Inflammatory macrophage (primary cell): ENCODE results near the gene FSD1L.
A peak's percentile ranks its signal among the peaks of the same experiment; 100 is the strongest.
"Not testable (repeated sequence)": the region's sequence is repeated elsewhere in the genome, so short reads cannot be mapped to it uniquely, and the experiment has no call there.

Experiments used
- DNase-seq, 2 donors: peaks; one replicate each; pipeline ENCODE4 v3.0.0-alpha.2; 2020 to 2022

The FSD1L gene

GRCh38 chr9:105496826-105497225 lies 49.0 kb downstream of the FSD1L start:
- peak in 1 of 2 donors; percentile 36 for DNase-seq

DNA sequence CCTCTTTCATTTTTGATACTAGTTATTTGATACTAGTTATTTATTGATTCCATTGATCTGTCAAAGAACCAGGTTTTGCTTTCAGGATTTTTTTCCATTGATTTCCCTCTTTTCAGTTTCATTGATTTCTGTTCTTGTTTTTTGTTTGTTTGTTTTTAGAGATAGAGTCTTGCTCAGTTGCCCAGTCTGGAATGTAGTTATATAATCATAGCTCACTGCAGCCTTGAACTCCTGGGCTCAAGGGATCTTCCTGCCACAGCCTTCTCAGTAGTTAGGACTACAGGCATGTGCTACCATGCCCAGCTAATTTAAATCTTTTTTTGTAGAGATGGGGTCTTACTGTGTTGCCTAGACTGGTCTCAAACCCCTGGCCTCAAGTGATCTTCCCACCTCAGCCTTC lies 49.9 kb downstream of the FSD1L start:
- DNase-seq = no peak

DNA sequence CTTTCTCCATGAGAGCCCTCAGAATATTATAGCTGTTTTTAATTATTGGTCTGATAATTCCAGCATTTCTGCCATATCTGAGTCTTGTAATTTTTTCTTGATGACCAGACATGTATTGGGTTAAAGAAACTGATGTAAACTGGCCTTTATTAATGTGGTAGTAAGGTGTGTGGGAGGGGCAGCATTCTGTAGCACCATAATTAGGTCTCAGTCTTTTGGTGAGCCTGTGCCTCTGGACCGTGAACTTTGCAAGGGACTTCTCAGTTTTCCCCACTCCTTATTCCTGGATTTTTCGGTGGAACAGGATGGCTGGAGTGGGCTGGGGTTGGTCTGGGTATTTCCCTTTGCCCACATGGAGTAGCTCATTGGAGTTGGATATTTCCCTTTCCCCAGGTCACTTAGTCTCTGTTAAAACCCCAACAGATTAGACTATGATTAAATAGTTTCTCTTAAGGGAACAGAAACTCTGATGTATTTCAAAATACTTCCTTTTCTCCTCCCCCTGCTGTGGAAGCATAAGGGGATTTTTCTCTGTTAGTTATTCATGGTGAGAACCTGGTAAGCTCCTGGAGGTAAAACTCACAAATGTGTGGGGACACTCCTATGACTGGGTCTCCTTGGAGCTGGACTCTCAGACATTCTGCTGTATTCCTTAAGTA lies 52.4 kb downstream of the FSD1L start:
- peak; percentile 54 to 73 for DNase-seq

GRCh38 chr9:105501414-105501813 lies 53.6 kb downstream of the FSD1L start:
- DNase-seq = no peak

GRCh38 chr9:105502276-105502675 lies 54.4 kb downstream of the FSD1L start:
- DNase-seq = no peak

DNA sequence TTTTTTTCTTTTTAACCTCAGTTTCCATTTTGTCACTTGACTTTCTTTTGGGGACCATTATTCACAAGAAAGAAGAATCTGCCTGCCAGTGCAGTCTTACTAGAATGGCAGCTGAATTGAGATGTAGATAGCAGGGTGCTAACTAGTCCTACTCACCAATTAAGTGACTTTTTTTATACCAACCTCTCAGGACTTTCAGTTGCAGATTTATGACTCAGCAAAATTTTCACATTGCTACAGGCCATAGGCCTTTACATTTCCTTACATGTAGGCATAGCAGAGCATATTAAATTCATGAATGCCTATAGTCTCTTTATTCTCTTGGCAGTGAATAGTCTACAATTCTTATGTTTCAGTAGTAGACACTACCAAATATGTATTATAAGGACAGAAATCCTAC lies 56.0 kb downstream of the FSD1L start:
- DNase-seq = no peak

- DNase-seq = peak; percentile 27 to 74
These were observed 59.4 kb downstream of the FSD1L start for GRCh38 chr9:105507096-105507790.

DNA sequence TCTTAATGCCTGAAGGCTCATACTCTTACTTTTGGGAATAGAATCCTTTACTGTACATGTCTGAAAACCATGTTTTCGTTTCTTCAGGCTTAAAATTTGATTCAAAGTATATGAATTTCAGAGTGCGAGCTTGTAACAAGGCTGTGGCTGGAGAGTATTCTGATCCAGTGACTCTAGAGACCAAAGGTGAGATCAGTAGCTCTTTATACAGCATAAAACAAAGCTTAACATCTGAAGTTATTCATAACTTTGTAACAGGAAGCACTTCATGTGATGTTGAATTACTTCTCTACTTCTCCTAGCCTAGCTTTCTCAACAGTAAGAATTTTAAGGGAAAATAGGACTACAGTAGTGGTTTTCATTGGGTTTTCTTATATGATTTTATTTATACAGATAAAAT lies 60.7 kb downstream of the FSD1L start:
- peak in 1 of 2 donors; percentile 28 for DNase-seq

- DNase-seq = peak; percentile 33 to 36
These were observed 62.2 kb downstream of the FSD1L start for GRCh38 chr9:105510024-105510423.

DNA sequence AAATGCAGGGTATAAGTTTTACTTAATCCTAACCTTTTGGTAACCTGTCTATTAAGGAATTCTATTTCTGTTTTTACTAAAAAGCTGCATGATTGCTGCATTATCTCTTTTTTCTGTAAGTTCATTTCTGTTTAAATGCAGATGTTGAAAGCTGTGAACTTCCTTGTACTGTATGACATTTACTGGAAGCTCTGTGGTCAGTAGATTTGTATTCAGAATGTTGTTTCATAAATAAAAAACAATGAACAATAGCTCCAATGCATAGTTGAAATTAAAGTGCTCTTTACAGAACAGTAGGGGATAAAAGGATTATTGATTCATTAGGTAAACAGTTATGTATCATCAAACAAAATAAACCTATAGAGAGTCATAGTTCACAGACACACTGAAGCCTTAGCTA lies 63.6 kb downstream of the FSD1L start:
- peak; percentile 8 to 57 for DNase-seq

DNA sequence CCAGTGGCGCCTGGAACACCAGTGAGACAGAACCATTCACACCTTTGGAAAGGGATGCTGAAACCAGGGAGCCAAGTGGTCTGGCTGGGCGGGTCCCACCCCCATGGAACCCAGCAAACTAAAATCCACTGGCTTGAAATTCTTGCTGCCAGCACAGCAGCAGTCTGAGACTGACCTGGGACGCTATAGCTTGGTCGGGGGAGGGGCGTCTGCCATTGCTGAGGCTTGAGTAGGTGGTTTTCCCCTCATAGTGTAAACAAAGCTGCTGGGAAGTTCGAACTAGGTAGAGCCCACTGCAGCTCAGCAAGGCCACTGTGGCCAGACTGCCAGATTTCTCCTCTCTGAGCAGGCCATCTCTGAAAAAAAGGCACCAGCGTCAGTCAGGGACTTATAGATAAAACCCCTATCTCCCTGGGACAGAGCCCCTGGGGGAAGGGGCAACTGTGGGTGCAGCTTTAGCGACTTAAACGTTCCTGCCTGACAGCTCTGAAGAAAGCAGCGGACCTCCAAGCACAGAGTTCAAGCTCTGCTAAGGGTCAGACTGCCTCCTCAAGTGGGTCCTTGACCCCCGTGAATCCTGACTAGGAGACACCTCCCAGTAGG lies 68.1 kb downstream of the FSD1L start:
- DNase-seq = no peak

DNA sequence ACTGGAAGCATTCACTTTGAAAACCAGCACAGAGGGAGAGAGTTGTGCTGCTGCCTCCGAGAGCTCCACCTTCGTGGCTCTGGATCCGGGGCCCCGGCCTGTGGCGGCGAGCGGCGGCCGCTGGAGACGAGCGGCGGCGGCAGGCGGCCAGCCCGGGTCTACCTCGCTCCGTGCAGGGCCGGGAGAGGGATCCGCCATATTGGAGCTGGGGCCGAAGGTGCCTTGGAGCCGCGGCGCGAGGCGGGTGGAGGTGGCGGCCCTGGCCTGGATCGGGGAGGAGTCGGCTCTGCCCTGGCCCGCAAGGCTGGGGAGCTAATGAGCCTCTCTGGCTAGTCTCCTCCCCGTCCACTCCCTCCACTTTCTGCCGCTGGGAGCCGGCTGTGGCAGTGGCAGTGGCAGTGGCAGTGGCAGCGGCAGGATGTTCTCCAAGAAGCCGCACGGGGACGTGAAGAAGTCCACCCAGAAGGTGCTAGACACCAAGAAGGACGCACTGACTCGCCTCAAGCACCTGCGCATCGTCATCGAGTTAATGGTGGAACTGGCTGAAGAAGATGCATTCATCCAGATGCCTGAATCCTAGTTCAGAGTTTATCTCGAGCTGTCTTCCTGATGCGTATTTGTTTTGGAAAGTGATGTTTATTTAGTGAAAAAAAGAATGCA lies 72.0 kb downstream of the FSD1L start:
- DNase-seq = peak in 1 of 2 donors; percentile 8

DNA sequence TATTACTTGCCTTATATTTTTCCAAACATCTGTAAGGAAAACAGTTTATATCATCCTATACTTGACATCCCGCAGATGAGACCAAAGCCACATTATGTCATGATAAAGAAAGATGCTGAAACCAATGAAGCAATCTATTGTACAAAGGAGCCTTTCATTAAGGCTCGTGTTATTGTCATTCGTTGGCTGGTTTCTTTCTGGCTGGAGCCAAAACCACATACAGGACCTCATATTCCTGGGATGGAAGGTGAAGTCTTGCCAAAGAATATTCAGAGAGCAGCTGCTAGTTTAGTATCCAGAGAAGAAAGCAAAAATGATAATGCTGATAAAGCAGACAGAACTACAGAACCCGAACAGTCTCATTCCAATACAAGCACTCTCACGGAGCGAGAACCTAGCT lies 73.2 kb downstream of the FSD1L start:
- not testable (repeated sequence) for DNase-seq

DNA sequence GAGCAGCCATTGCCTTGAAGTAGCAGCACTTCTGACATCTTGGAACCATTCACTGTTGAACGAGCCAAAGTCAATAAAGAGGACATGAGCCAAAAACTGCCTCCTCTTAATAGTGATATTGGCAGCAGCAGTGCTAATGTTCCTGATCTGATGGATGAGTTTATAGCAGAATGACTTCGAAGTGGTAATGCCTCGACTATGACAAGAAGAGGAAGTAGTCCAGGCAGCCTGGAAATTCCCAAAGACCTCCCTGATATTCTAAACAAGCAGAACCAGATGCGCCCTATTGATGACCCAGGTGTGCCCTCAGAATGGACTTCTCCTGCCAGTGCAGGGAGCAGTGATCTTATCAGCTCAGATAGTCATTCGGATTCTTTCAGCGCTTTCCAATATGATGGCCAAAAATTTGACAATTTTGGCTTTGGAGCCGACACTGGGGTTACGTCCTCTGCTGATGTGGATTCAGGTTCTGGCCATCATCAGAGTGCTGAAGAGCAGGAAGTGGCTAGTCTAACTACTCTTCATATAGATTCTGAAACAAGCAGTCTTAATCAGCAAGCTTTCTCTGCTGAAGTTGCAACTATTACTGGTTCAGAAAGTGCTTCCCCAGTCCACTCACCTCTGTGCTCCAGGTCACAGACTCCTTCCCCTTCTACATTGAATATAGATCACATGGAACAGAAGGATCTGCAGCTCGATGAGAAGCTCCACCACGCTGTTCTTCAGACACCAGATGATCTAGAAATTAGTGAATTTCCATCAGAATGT lies 75.0 kb downstream of the FSD1L start:
- not testable (repeated sequence) for DNase-seq

- DNase-seq = no peak
These were observed 83.7 kb downstream of the FSD1L start for GRCh38 chr9:105531530-105531929.

GRCh38 chr9:105535920-105536668 lies 88.3 kb downstream of the FSD1L start:
- no peak for DNase-seq

DNA sequence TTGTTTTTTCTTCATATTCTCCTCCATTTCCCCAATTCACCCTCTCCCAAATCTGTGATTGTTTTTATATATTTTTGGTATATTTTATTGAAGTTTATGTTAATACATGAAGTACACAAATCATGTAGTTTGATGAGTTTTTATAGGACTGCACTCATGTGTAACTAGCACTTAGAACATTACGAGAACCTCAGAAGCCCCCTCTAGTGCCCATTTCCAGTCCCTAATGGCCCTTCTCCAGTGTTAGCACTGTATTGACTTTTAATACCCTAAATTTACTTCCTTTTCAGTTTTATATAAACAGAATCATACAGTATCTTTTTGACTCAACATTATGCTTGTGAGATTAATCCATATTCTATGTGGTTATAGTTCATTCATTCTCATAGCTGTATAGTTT lies 91.6 kb downstream of the FSD1L start:
- DNase-seq = peak in 1 of 2 donors; percentile 3

DNA sequence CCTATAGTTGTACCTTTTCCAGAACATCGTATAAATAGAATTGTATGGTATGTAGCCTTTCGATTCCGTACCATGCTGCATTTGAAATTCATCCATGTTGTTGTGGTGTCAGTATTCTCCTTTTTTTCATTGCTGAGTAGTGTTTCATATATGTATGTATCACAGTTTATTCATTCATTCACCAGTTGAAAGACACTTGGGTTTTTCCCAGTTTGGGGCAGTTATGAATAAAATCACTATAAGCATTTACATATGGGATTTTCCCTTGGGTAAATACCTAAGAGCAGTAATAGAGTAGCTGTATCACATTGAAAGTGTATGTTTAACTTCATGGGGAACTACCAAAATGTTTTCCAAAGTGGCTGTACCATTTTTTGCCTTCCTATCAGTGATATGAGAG lies 94.0 kb downstream of the FSD1L start:
- DNase-seq = no peak

DNA sequence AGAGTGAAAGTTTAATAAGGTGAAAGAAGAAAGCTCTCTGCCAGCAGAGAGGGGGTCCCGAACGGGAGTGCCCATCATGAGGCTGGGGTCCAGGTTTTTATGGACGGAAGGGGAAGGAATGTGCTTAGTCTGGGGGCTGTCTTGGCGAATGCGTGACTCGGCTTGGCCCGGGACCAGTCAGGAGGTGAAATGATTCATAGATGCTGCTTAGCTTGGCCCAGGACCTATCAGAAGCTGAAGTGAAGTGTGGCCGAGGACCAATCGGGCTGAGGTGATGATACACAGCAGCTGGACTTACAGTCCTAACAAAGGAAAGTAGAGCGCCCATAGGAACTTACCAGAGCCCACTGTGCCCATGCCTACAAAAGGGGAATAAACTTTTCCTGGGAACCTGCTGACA lies 106.2 kb downstream of the FSD1L start:
- no peak for DNase-seq

- peak; percentile 77 to 86 for DNase-seq
These were observed 110.2 kb downstream of the FSD1L start, which contains the start of gene FKTN for GRCh38 chr9:105557804-105558610. Gene FKTN, plus strand, starts transcription at chr9:105558131. Its CDS starts 16,902 bp downstream, at chr9:105575033.

DNA sequence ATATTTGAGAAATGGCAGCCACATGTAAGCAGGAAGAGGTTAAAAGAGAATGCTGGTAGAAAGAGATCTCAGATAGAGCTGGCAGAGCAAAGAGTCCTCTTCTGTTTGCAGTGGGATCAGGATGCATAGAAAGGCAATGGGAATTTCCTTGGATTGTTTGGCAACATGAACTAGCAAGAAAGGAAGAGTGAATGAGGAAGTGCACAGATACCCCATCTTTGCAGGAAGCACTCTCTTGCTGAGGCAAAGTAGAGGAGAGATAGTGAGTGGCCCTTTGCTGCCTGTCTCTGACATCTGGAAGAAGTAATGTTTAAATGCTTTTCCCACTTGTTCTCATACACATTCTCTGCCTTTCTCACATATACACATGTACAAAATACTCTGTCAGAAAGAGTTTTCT lies 124.6 kb downstream of the FSD1L start:
- DNase-seq = no peak
